Measurements from ENCODE around the gene NAALADL2. TPM values are rescaled to one million over a fixed set of nuclear protein-coding genes. Genes with fewer than 3 reads are reported as not detected.

NAALADL2 gene
- total and polyA plus RNA-seq, 3 donors from 2014 or later, result 5.4 to 15.6 (median 6.0) TPM

GRCh38 chr3:175179055-175179454, 319.9 kb downstream of the NAALADL2 start:
- intact Hi-C loops (cut with DNase I; ENCODE audit: low total_unique reads), result no loop called here
- Histone ChIP-seq H3K27ac (no peak overlapping the region), H3K36me3 (ENCODE audit: low read depth, missing control alignments) (no peaks in the 10 kb centered on the region), H3K27me3 (no peaks in the 10 kb centered on the region), H3K4me3 (no peak overlapping the region), H3K4me1 (no peaks in the 10 kb centered on the region), H3K9me3 (no peaks in the 10 kb centered on the region)
- no peak for DNase-seq
- WGBS, 2 donors, result 54 to 56% methylated on average over 1 of the region's 1 CpG
- TF ChIP-seq CTCF (IDR thresholded peaks at IDR 0.05), result no peak
- no peak for TF ChIP-seq POLR2A (IDR thresholded peaks at IDR 0.05)

DNA sequence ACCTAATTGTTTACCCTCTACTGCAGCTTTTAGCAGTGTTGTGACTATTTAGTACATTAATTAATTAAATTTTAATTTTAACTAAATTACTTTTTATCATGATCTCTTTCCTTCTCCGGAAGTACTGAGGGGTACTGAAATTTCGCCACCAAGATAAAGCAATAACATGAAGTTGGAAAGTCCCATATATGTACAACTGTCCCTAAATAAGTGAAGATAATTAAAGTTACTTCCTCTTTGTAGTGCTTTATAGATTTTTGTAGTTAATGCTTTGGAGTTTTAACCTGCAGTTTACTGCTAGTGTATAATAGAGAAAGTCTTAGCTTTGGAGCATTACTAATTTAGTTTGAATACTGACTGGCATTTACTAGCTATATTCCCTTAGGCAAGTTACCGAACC, 325.3 kb downstream of the NAALADL2 start:
- H3K4me3 ChIP-seq, result no peak overlapping the region
- 96 to 97% methylated on average over 3 of the region's 3 CpGs for WGBS, 2 donors
- no peaks in the 10 kb centered on the region for H3K36me3 ChIP-seq (ENCODE audit: low read depth, missing control alignments)
- H3K27me3 ChIP-seq, result no peaks in the 10 kb centered on the region
- TF ChIP-seq POLR2A (IDR thresholded peaks at IDR 0.05) (no peak), CTCF (IDR thresholded peaks at IDR 0.05) (no peak)
- intact Hi-C loops (cut with DNase I; ENCODE audit: low total_unique reads), result no loop called here
- no peaks in the 10 kb centered on the region for H3K9me3 ChIP-seq
- no peaks in the 10 kb centered on the region for H3K4me1 ChIP-seq
- no peak for DNase-seq
- no peak overlapping the region for H3K27ac ChIP-seq

- DNase-seq, result no peak
- Histone ChIP-seq H3K27me3 (no peaks in the 10 kb centered on the region), H3K9me3 (no peaks in the 10 kb centered on the region), H3K4me3 (no peak overlapping the region), H3K4me1 (no peaks in the 10 kb centered on the region), H3K36me3 (ENCODE audit: low read depth, missing control alignments) (no peaks in the 10 kb centered on the region), H3K27ac (no peak overlapping the region)
- 95 to 96% methylated on average over 1 of the region's 1 CpG for WGBS, 2 donors
- intact Hi-C loops (cut with DNase I; ENCODE audit: low total_unique reads), result no loop called here
- TF ChIP-seq POLR2A (IDR thresholded peaks at IDR 0.05), result no peak
- no peak for TF ChIP-seq CTCF (IDR thresholded peaks at IDR 0.05)
These were observed 326.8 kb downstream of the NAALADL2 start for GRCh38 chr3:175185903-175186302.

GRCh38 chr3:175186511-175186910, 327.4 kb downstream of the NAALADL2 start:
- WGBS, 2 donors, result 93 to 96% methylated on average over 3 of the region's 3 CpGs

More at GRCh38 chr3:175186511-175186910, 327.4 kb downstream of the NAALADL2 start:
- no peaks in the 10 kb centered on the region for H3K36me3 ChIP-seq (ENCODE audit: low read depth, missing control alignments)
- H3K27ac ChIP-seq, result no peak overlapping the region
- no peak for TF ChIP-seq CTCF (IDR thresholded peaks at IDR 0.05)
- no peak for TF ChIP-seq POLR2A (IDR thresholded peaks at IDR 0.05)
- no peaks in the 10 kb centered on the region for H3K4me1 ChIP-seq
- DNase-seq, result no peak
- no peaks in the 10 kb centered on the region for H3K9me3 ChIP-seq
- no peak overlapping the region for H3K4me3 ChIP-seq
- intact Hi-C loops (cut with DNase I; ENCODE audit: low total_unique reads), result no loop called here
- H3K27me3 ChIP-seq, result no peaks in the 10 kb centered on the region
